ENCODE data around the gene TCEA2.

DNA sequence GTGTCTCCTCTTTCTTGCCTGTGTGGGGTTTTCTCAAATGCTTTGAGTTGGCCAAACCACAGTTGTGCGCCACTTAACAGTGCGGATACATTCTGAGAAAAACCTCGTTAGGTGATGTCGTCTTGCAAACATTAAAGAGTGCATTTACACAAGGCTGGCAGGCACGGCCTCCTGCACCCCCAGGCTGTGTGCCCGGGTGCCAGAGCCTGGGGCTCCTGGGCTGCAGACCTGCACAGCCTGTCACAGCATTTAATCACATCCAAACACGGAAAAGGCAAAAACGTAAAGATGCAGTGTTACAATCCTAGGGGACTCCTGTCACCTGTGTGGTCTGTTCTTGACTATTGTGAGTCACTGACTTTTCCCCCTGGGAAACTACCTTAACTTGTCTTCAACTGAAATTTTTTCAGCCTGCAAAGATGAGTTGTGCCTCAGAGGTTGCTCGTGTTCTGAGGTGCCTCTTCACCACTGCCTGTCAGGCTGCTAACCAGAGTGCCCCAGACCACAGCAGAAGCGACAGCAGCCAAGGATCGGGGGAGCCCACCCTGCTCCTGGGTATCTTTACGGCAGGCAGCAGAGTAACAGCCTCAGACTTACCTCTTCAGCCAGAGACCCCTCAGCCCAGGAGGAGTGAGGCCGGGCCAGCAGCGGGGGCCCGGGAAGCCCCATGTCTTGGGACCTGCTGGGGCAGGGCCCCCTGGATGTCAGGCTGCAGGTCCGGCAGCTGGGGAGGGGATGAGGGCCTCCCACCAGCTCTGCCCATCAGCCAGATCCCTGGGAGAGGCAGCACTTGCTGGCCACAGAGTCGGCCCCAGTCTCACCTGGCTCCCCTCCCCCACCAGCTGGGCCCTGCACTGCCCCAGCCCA lies 27.7 kb upstream of the TCEA2 start:
- no peak for TF ChIP-seq EZH2 (IDR thresholded peaks at IDR 0.05)
- TF ChIP-seq POLR2AphosphoS5 (IDR thresholded peaks at IDR 0.05; ENCODE audit: borderline replicate concordance, low read depth, low read length), result no peak

Data from SK-N-MC (cell line).